H1 (cell line): ENCODE results near the gene RGS7BP. TPM values are rescaled to one million over a fixed set of nuclear protein-coding genes. Genes with fewer than 3 reads are reported as not detected.

Experiments used
- CTCF ChIA-PET: fragments of 300-600 bp; sonication (Branson Sonifier 250); formaldehyde crosslinking; loops from one replicate; lab custom pipeline; 2021; ENCODE audit not compliant: partially characterized antibody; lab: Charles Lee
- POLR2A ChIA-PET: fragments of 300-600 bp; sonication (Branson Sonifier 250); formaldehyde crosslinking; loops from one replicate; lab custom pipeline; 2021; ENCODE audit warnings: inconsistent platforms; ENCODE audit not compliant: partially characterized antibody; lab: Charles Lee
- DNase-seq, 2 experiments: peaks; one replicate each; pipeline versions ENCODE4 v3.0.0 to v3.0.0-alpha.2; 2010 to 2022; ENCODE audit warnings: low spot score in 2 of 2, low read depth in 1 of 2, mixed read lengths in 1 of 2
- FAIRE-seq: peaks from 2 replicates; lab custom pipeline; 2011; peaks lifted over from hg19 to GRCh38; lab: Jason Lieb, UNC
- H2AFZ ChIP-seq: 2 replicates; pipeline ENCODE4 v1.8.1; 2012; ENCODE audit warnings: low read length, inconsistent platforms
- H2AK5ac ChIP-seq: 2 replicates; pipeline ENCODE4 v1.6.1; 2013; ENCODE audit warnings: low read depth, low read length
- H2BK120ac ChIP-seq: replicated peaks from 2 replicates; pipeline ENCODE3; 2013; ENCODE audit warnings: low read depth, low read length, inconsistent platforms
- H2BK12ac ChIP-seq: 2 replicates; pipeline ENCODE4 v1.6.1; 2013; ENCODE audit warnings: low read depth, low read length
- H2BK15ac ChIP-seq: 2 replicates; pipeline ENCODE4 v1.6.1; 2013; ENCODE audit warnings: low read length
- H2BK20ac ChIP-seq: 2 replicates; pipeline ENCODE4 v1.6.1; 2013; ENCODE audit warnings: low read length
- H2BK5ac ChIP-seq: 2 replicates; pipeline ENCODE4 v1.6.1; 2013; ENCODE audit warnings: low read depth, low read length
- H3K14ac ChIP-seq: 2 replicates; pipeline ENCODE4 v1.6.1; 2013; ENCODE audit warnings: inconsistent platforms; ENCODE audit not compliant: insufficient read length
- H3K18ac ChIP-seq: 2 replicates; pipeline ENCODE4 v1.6.1; 2013; ENCODE audit warnings: low read length; ENCODE audit errors: extremely low read depth
- H3K23ac ChIP-seq: 2 replicates; pipeline ENCODE4 v1.6.1; 2013; ENCODE audit warnings: inconsistent platforms; ENCODE audit not compliant: insufficient read length
- H3K23me2 ChIP-seq: 2 replicates; pipeline ENCODE4 v1.6.1; 2013; ENCODE audit warnings: low read depth, low read length
- H3K27ac ChIP-seq: 2 replicates; pipeline ENCODE4 v1.6.1; 2011; ENCODE audit warnings: low read depth, low read length, inconsistent platforms
- H3K27me3 ChIP-seq, 4 experiments: replicated peaks in 1 of 4; 1 replicate in 1 of 4; 2 replicates in 3 of 4; pipeline versions ENCODE4 v1.6.1 to v1.8.1; 2011 to 2013; ENCODE audit warnings: low read length in 3 of 4, mild to moderate bottlenecking in 3 of 4, inconsistent platforms in 2 of 4, mixed read lengths in 2 of 4, moderate library complexity in 1 of 4; ENCODE audit not compliant: control insufficient read depth in 3 of 4, insufficient read depth in 3 of 4; ENCODE audit errors: extremely low read depth in 1 of 4
- H3K36me3 ChIP-seq, 4 experiments: 2 replicates each; pipeline versions ENCODE4 v1.6.1 to v1.8.1; 2011 to 2013; ENCODE audit warnings: mild to moderate bottlenecking in 4 of 4, low read length in 3 of 4, moderate library complexity in 2 of 4, control low read depth in 1 of 4, inconsistent platforms in 1 of 4; ENCODE audit not compliant: insufficient read depth in 4 of 4, control insufficient read depth in 2 of 4
- H3K4ac ChIP-seq: replicated peaks from 2 replicates; pipeline ENCODE3; 2013; ENCODE audit warnings: low read length, low read depth, mixed read lengths, inconsistent platforms; ENCODE audit not compliant: insufficient read length
- H3K4me1 ChIP-seq, 4 experiments: replicated peaks in 1 of 4; 1 replicate in 1 of 4; 2 replicates in 3 of 4; pipeline versions ENCODE4 v1.6.1 to v1.8.1; 2011 to 2013; ENCODE audit warnings: low read length in 3 of 4, inconsistent platforms in 2 of 4, mixed read lengths in 1 of 4; ENCODE audit not compliant: insufficient read depth in 4 of 4, control insufficient read depth in 3 of 4
- H3K4me2 ChIP-seq, 2 experiments: 2 replicates each; pipeline versions ENCODE4 v1.6.1 to v1.8.1; 2011 to 2013; ENCODE audit warnings: low read depth in 2 of 2, low read length in 2 of 2, control low read depth in 1 of 2, inconsistent platforms in 1 of 2, mild to moderate bottlenecking in 1 of 2; ENCODE audit not compliant: insufficient read depth in 1 of 2
- H3K4me3 ChIP-seq, 4 experiments: fragments of 200-600, 300-600 bp in 1 of 4; sonication (generic), shearing (Covaris generic), sonication (Bioruptor Twin) in 1 of 4; 2 replicates each; pipeline versions ENCODE4 v1.5.1 to v1.8.1; 2011 to 2016; ENCODE audit warnings: low read length in 4 of 4, low read depth in 3 of 4, control low read depth in 2 of 4, inconsistent platforms in 2 of 4, mild to moderate bottlenecking in 2 of 4, mixed read lengths in 1 of 4, moderate library complexity in 1 of 4; ENCODE audit not compliant: insufficient read depth in 2 of 4; ENCODE audit errors: extremely low read depth in 1 of 4
- H3K56ac ChIP-seq: replicated peaks from 2 replicates; pipeline ENCODE3; 2013; ENCODE audit warnings: low read depth, mild to moderate bottlenecking, mixed read lengths, low read length, inconsistent platforms; ENCODE audit not compliant: insufficient read length
- H3K79me1 ChIP-seq: 2 replicates; pipeline ENCODE4 v1.6.1; 2013; ENCODE audit warnings: low read depth, low read length, control low read depth
- H3K79me2 ChIP-seq, 2 experiments: 2 replicates each; pipeline versions ENCODE4 v1.6.1 to v1.8.1; 2012 to 2013; ENCODE audit warnings: low read length in 2 of 2, mild to moderate bottlenecking in 2 of 2, inconsistent platforms in 1 of 2; ENCODE audit not compliant: insufficient read depth in 2 of 2, control insufficient read depth in 1 of 2
- H3K9ac ChIP-seq, 4 experiments: replicated peaks in 1 of 4; 1 replicate in 1 of 4; 2 replicates in 3 of 4; pipeline versions ENCODE4 v1.6.1 to v1.8.1; 2011 to 2013; ENCODE audit warnings: low read depth in 3 of 4, low read length in 3 of 4, control low read depth in 2 of 4, mild to moderate bottlenecking in 2 of 4, moderate library complexity in 2 of 4, inconsistent platforms in 1 of 4; ENCODE audit errors: extremely low read depth in 1 of 4
- H3K9me3 ChIP-seq, 2 experiments: 2 replicates each; pipeline versions ENCODE4 v1.6.1 to v1.8.1; 2012 to 2013; ENCODE audit warnings: mild to moderate bottlenecking in 2 of 2, moderate library complexity in 2 of 2, control low read depth in 1 of 2, inconsistent platforms in 1 of 2, low read depth in 1 of 2, low read length in 1 of 2, mixed read lengths in 1 of 2; ENCODE audit not compliant: insufficient read depth in 2 of 2
- H4K20me1 ChIP-seq, 2 experiments: replicated peaks in 1 of 2; 2 replicates each; pipeline versions ENCODE3 to v1.8.1; 2011 to 2013; ENCODE audit warnings: inconsistent platforms in 2 of 2, low read length in 2 of 2, mild to moderate bottlenecking in 1 of 2; ENCODE audit not compliant: insufficient read depth in 2 of 2, control insufficient read depth in 1 of 2
- H4K5ac ChIP-seq: 2 replicates; pipeline ENCODE4 v1.6.1; 2013; ENCODE audit warnings: low read length, low read depth, mixed read lengths, inconsistent platforms; ENCODE audit not compliant: insufficient read length
- H4K8ac ChIP-seq: 2 replicates; pipeline ENCODE4 v1.8.0; 2013; ENCODE audit warnings: mild to moderate bottlenecking, moderate library complexity, low read length, inconsistent platforms; ENCODE audit not compliant: insufficient read depth; ENCODE audit errors: extremely low read depth
- H4K91ac ChIP-seq: replicated peaks from 2 replicates; pipeline ENCODE3; 2013; ENCODE audit warnings: low read length, mixed read lengths, inconsistent platforms; ENCODE audit not compliant: insufficient read length
- ASH2L ChIP-seq: fragments of 200-600, 300-600 bp; sonication (generic); IDR thresholded peaks from one replicate; pipeline ENCODE4 v1.7.1; 2017; ENCODE audit warnings: low read length
- BCL11A ChIP-seq, 2 experiments: IDR thresholded peaks; one replicate each; pipeline ENCODE4 v1.6.1; 2011; ENCODE audit warnings: low read depth in 2 of 2, low read length in 2 of 2, mild to moderate bottlenecking in 2 of 2
- BRCA1 ChIP-seq: IDR thresholded peaks from 2 replicates; pipeline ENCODE4 v1.6.1; 2012; ENCODE audit warnings: low read depth, low read length, improper control_type of control experiment
- FOSL1 ChIP-seq: IDR thresholded peaks from 2 replicates; pipeline ENCODE4 v1.6.1; 2011; ENCODE audit warnings: mild to moderate bottlenecking, low read depth, low read length, moderate library complexity; ENCODE audit not compliant: insufficient read depth
- GTF2F1 ChIP-seq: IDR thresholded peaks from 2 replicates; pipeline ENCODE4 v1.6.1; 2012; ENCODE audit warnings: low read depth, low read length, improper control_type of control experiment, borderline replicate concordance
- RNF2 ChIP-seq: fragments of 200-900, 300-1000 bp; sonication (generic); IDR thresholded peaks from 2 replicates; pipeline ENCODE4 v1.7.1; 2016; ENCODE audit warnings: borderline replicate concordance, low read depth, mild to moderate bottlenecking, antibody characterized with exemption, low read length; ENCODE audit not compliant: poor library complexity, severe bottlenecking; ENCODE audit errors: missing control alignments
- SIN3A ChIP-seq, 2 experiments: IDR thresholded peaks in 1 of 2; conservative IDR thresholded peaks in 1 of 2; 2 replicates each; pipeline ENCODE4 v1.6.1; 2011 to 2012; ENCODE audit warnings: low read length in 2 of 2, improper control_type of control experiment in 1 of 2, low read depth in 1 of 2, mild to moderate bottlenecking in 1 of 2
- YY1 ChIP-seq: IDR thresholded peaks from 2 replicates; pipeline ENCODE4 v1.6.1; 2011; ENCODE audit warnings: low read depth, mild to moderate bottlenecking, low read length
- WGBS, 2 experiments: shearing (Covaris generic) in 1 of 2; methylation state at CpG; one replicate each; pipeline versions ENCODE4 v1.1.6 to v1.1.7; 2013 to 2015; ENCODE audit warnings: low lambda C conversion rate in 2 of 2, mixed read lengths in 2 of 2, inconsistent platforms in 1 of 2, low coverage in 1 of 2, missing lambda C conversion rate in 1 of 2; ENCODE audit not compliant: insufficient replicate concordance in 2 of 2, insufficient coverage in 1 of 2, insufficient read length in 1 of 2; ENCODE audit errors: extremely low coverage in 1 of 2, missing lambda C conversion rate in 1 of 2; 5-methylcytosine and 5-hydroxymethylcytosine counted together
- polyA plus RNA-seq, 7 experiments: library from polyadenylated mRNA; depleted of rRNA in 3 of 7; stranded (reverse) in 5 of 7; unstranded in 2 of 7; fragments of >200 nt in 5 of 7; fragments of 200-250 nt in 2 of 7; gene quantifications; 1 replicate in 5 of 7; 2 replicates in 1 of 7; 4 replicates in 1 of 7; pipeline versions ENCODE4 v1.2.1 to v1.2.3, GENCODE V29; 2011 to 2013; ENCODE audit warnings: missing spikeins in 2 of 7, mixed read lengths in 2 of 7
- total RNA-seq: library from RNA; stranded (reverse); fragmentation: NEBNext Ultra II Directional; extraction: Animal tissue kit (Norgen Biotek cat#: 25700); gene quantifications from 2 replicates; pipeline ENCODE4 v1.2.1, GENCODE V29; 2021

RGS7BP gene
- total and polyA plus RNA-seq, 2 of the 8 experiments (the other 6 are each of a cell fraction or from before 2014, with no cell fraction given), result 0.65 to 2.3 TPM

- H3K9ac ChIP-seq, result no peak overlapping the region
- no peak overlapping the region for H4K91ac ChIP-seq
- H2BK5ac ChIP-seq, result no peak overlapping the region
- ChIA-PET CTCF (interaction anchor here (2.0 kb wide), 1 partner anchor 137 kb away, joined by 4 read pairs; no protein-coding TSS in a partner anchor), POLR2A (no interaction called here)
- H3K79me1 ChIP-seq, result no peaks in the 10 kb centered on the region
- H3K14ac ChIP-seq, result no peak overlapping the region
- H3K56ac ChIP-seq, result no peak overlapping the region
- H3K23ac ChIP-seq, result no peak overlapping the region
- DNase-seq, result no peak
- H2BK12ac ChIP-seq, result no peak overlapping the region
- no peak overlapping the region for H2AFZ ChIP-seq
- no peaks in the 10 kb centered on the region for H3K36me3 ChIP-seq
- WGBS, 2 experiments, result 88% methylated on average over 1 of the region's 1 CpG; no CpG with 5 or more reads in 1 of the 2 experiments
- H2BK15ac ChIP-seq, result no peak overlapping the region
- H3K4me3 ChIP-seq, result no peak overlapping the region
- no peak overlapping the region for H3K4me2 ChIP-seq
- H3K27ac ChIP-seq, result no peak overlapping the region
- H2AK5ac ChIP-seq, result no peak overlapping the region
- no peak overlapping the region for H2BK20ac ChIP-seq
- H3K18ac ChIP-seq, result no peak overlapping the region
- H3K79me2 ChIP-seq, result no peaks in the 10 kb centered on the region
- H2BK120ac ChIP-seq, result no peak overlapping the region
- H3K27me3 ChIP-seq, result no peaks in the 10 kb centered on the region
- no peaks in the 10 kb centered on the region for H3K4me1 ChIP-seq
- no peaks in the 10 kb centered on the region for H4K20me1 ChIP-seq
- no peaks in the 10 kb centered on the region for H3K23me2 ChIP-seq
- no peak overlapping the region for H4K5ac ChIP-seq
- FAIRE-seq, result no peak
- H3K9me3 ChIP-seq, result no peaks in the 10 kb centered on the region
- no peak overlapping the region for H4K8ac ChIP-seq
- no peak overlapping the region for H3K4ac ChIP-seq
- TF ChIP-seq YY1, result no peak
- no peak for TF ChIP-seq SIN3A (conservative IDR thresholded peaks at IDR 0.05 in 1 of 2, IDR thresholded peaks at IDR 0.05 in 1 of 2; ENCODE audit: low read depth in 1 of 2, low read length in 2 of 2)
- TF ChIP-seq ASH2L, result no peak
- TF ChIP-seq GTF2F1, result no peak
- TF ChIP-seq BRCA1, result no peak
- TF ChIP-seq FOSL1, result no peak
- TF ChIP-seq BCL11A (IDR thresholded peaks at IDR 0.05; ENCODE audit: low read depth in 2 of 2, low read length in 2 of 2), result no peak
- no peak for TF ChIP-seq RNF2
These were observed 48.0 kb upstream of the RGS7BP start for GRCh38 chr5:64457846-64458245.
